GM21390 (cell line): ENCODE measurements around the gene CARS2.
"Not testable (repeated sequence)": the region's sequence is repeated elsewhere in the genome, so short reads cannot be mapped to it uniquely, and the experiment has no call there.

ENCODE experiments used
- ATAC-seq: cut with Tn5 transposase; IDR thresholded peaks from one replicate; pipeline ENCODE4 v1.9.1; 2021; ENCODE audit not compliant: unreplicated experiment

Gene CARS2, protein sequence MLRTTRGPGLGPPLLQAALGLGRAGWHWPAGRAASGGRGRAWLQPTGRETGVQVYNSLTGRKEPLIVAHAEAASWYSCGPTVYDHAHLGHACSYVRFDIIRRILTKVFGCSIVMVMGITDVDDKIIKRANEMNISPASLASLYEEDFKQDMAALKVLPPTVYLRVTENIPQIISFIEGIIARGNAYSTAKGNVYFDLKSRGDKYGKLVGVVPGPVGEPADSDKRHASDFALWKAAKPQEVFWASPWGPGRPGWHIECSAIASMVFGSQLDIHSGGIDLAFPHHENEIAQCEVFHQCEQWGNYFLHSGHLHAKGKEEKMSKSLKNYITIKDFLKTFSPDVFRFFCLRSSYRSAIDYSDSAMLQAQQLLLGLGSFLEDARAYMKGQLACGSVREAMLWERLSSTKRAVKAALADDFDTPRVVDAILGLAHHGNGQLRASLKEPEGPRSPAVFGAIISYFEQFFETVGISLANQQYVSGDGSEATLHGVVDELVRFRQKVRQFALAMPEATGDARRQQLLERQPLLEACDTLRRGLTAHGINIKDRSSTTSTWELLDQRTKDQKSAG

DNA sequence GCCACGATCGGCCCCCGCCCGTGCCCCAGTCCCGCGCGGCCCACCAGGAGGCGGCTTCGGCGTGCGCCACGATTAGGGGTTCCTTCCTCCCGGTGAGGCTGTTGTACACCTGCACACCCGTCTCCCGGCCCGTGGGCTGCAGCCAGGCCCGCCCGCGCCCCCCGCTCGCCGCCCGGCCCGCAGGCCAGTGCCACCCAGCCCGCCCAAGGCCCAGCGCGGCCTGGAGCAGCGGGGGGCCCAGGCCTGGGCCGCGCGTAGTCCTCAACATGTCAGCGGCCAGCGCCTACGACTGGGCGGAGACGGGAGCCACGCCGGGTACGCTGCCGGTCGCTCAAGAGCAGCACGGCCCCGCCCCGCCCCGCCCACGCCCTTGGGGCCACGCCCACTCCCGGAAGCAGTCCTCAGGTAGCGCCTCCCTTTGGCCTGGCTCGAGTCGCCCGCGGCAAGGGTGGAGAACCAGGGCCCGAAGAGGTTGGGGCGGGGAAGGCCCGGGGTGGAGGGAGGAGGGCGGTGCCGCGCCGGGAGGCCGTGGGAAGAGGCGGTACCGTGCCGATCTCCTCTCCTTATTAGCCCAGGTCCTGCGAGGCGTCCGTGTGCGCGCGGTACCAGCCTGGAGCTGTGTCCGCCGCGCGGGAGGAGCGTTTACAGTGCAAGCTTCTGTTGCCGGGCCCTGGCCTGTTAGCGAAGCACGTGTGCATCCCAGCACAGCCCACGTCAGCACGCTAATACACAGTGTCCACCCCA is at the start of gene CARS2:
CARS2 (minus strand) TSS at position 291 of the 744 bp plus-strand sequence; CDS start at position 268, 23 bp downstream.
- ATAC-seq: peak; percentile 96

DNA sequence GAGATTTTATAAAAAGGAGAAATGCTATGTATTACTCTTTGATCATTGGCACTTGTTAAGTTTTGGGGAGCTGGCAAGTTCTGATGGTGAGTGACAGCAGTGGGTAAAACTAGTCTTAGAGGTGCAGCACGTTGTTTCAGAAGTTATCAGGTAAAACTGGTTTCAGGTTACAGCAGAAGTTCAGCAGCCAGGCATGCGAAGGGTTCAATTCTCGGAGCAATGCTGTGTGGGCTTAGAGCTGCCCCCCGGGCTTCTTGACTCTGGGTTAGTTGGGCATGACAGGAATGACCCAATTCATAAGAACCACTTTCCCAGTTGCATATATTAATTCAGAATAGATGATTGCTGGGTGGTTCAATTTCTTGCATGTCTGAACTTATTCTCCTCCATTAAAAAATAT is 42.4 kb upstream of the CARS2 start:
- no peak for ATAC-seq

- ATAC-seq: no peak
These were observed 40.5 kb upstream of the CARS2 start for GRCh38 chr13:110746438-110746837.

- ATAC-seq: no peak
These were observed 37.8 kb upstream of the CARS2 start for GRCh38 chr13:110743687-110744086.

- ATAC-seq: no peak
These were observed 31.6 kb upstream of the CARS2 start for GRCh38 chr13:110737555-110737954.

- ATAC-seq: no peak
These were observed 28.6 kb upstream of the CARS2 start for GRCh38 chr13:110734561-110734960.

DNA sequence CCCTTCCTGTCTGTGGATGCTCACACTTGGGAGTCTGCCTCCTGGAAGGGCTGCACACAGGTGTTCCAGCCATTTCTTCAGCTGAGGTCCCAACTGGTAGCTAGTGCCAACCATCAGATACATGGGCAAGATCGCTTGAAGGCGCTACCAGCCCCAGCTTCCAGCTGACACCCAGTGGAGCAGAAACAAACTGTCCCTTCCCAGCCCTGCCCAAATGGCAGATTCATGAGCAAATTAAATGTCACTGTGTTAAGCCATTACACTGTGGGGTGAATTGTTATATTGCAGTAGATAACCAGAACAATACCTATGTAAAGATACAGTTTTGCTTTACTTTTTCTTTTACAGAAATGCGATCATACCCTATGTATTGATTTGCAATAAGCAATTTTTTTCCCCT is 25.2 kb upstream of the CARS2 start:
- no peak for ATAC-seq

- peak; percentile 43 for ATAC-seq
These were observed 20.8 kb upstream of the CARS2 start for GRCh38 chr13:110726726-110727125.

DNA sequence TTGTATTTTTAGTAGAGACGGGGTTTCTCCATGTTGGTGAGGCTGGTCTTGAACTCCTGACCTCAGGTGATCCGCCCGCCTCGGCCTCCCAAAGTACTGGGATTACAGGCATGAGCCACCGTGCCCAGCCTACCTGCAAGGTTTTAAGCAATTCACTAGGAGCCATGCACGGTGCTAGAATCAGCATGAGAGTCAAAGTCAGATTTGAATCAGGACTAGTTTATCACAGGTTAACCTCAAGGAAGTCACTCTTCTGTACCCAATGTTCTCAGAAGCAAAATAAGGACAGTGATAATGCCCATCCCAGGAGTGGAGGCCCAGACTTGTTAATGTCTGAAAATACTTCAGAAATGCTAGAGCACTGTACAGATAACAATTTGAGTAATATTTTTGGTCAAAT is 20.2 kb upstream of the CARS2 start:
- ATAC-seq: not testable (repeated sequence)

DNA sequence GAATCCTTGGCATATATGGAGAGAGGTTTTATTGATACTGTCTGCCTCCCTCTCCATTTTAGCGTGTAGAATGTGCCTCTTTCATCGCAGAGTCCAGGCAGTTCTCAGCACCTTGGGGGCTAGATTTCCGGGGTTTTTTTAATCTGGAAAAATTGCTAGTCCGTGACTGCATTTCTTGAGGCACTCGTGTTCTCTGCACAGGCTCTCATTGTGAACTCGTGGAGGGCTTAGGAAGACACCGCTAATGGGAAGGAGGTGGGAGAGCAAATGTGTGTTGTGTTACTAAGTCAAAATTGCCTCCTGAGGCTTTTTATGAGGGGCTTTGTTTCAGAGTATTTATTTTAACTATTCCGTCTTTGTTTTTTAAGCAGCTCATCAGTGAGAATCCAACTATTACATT is 17.7 kb upstream of the CARS2 start:
- ATAC-seq: no peak

DNA sequence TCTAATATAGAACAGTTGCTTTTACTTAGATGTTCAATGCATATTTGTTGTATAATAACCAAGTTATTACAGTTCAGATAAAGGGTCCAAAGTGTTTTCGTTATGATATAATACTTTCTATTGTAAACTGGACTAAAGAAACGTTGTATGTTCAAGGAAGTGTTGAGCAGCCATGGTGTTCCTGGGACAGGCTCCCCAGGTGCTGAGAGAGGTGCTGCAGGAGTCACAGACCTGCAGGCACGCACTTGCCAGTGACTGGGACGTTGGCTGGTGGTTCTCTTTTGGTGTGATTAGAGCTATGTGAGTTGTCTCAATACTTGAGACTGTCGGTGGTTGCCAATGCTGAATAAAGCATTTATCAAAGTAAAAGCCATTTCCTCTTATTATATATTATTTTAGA is 17.1 kb upstream of the CARS2 start:
- no peak for ATAC-seq

GRCh38 chr13:110719036-110719710 is 13.3 kb upstream of the CARS2 start:
- no peak for ATAC-seq

GRCh38 chr13:110716247-110716515 is 10.3 kb upstream of the CARS2 start:
- no peak for ATAC-seq

GRCh38 chr13:110715395-110716246 is 9.7 kb upstream of the CARS2 start:
- peak; percentile 58 for ATAC-seq

DNA sequence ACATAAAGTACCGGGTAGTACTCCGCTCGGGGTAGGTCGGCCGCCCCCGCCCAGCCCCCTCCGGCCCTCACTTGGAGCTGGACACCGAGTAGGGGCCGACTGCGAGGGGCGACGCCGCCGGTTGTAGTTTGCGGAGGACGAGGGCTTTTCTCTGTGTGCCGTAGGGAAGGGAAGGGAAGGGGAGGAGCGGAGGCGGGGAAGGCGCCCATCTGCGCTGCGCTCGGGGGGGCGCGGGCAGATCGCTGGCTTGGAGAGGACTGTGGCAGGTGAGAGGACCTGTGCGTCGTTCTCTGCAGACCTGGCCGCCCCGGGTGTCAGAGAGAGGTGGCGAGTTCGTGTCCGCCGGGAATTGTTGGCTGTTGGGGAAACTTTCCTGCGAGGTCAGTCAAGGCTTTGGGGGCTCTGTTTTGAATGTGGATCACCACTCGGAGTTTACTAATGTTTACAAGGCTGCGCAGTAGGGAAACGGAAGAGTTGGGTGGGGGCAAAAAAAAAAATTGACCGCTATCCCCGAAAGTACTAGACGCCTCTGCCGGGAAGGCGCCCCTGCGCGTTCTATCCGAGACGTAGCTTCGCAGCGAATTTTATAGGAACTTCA is 9.0 kb upstream of the CARS2 start:
- no peak for ATAC-seq

- no peak for ATAC-seq
These were observed 8.3 kb upstream of the CARS2 start for GRCh38 chr13:110713981-110714796.

DNA sequence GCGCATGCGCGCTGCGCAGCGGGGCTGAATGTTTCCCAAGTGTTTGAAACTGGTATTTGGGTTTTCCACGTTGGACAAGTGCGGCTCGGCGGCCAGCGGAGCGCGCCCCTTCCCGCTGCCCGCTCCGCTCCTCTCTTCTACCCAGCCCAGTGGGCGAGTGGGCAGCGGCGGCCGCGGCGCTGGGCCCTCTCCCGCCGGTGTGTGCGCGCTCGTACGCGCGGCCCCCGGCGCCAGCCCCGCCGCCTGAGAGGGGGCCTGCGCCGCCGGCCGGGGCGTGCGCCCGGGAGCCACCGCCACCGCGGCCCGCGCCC is 7.7 kb upstream of the CARS2 start, which contains the start of gene ING1:
ING1 (plus strand) TSS at position 59 of the 311 bp plus-strand sequence. CDS start 450 bp downstream, outside the sequence.
- no peak for ATAC-seq

DNA sequence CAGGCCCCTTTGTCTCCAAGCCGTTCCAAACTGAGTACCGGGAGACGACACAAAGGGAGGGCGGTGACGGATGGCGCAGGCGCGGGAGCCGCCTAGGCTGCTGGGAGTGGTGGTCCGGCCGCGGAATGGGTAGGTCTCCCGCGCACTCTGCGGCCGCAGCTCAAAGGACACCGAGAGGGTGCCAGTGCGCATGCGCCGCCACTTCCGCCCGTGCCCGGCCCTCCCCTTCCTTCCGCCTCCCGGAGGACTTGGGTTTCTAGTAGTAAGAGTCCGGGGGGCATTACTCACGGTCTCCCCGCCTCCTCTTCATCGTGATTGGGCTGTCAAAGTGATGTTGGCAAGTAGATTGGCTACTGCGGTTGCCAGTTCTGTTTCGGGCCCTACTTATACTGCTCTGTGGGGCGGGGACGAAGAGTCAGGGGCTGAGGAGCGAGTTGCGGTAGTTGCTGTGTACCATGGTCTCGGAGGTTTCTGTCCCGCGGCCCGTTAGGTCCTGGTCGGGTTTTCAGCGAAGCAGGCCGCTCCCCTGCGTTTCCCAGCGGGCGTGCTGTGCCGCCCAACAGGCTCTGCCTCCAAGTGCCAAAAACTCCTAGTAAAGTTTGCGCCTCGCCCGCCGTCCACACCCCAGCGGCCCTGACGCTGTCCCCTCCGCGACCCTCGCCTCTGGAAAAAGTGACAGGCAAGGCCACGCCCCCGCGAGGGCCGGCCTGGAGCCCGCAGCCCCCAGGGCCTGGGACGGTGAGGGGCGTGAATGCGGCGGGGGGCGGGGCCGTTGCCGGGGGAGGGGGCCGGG is 7.1 kb upstream of the CARS2 start:
- ATAC-seq: peak; percentile 46
